Activated CD4-positive, alpha-beta T cell treated with anti-CD3 and anti-CD28 coated beads, Interleukin-2, amount 10 ng/mL, durations not matched to agents 24 days and 14 days (primary cell): ENCODE measurements around the gene TTPAL. TPM values are rescaled to one million over a fixed set of nuclear protein-coding genes. Genes with fewer than 3 reads are reported as not detected.

Experiments
- DNase-seq: peaks from one replicate; pipeline ENCODE4 v3.0.0; 2022
- H3K27ac Mint-ChIP-seq: one replicate; pipeline ENCODE4 v1.8.0; 2022; ENCODE audit warnings: mild to moderate bottlenecking, mixed read lengths
- H3K27me3 Mint-ChIP-seq: one replicate; pipeline ENCODE4 v1.8.0; 2022; ENCODE audit warnings: mixed read lengths
- H3K36me3 Mint-ChIP-seq: one replicate; pipeline ENCODE4 v1.8.0; 2022; ENCODE audit warnings: low read depth, mild to moderate bottlenecking, mixed read lengths
- H3K4me1 Mint-ChIP-seq: one replicate; pipeline ENCODE4 v1.8.0; 2021; ENCODE audit warnings: mixed read lengths
- H3K4me3 Mint-ChIP-seq: one replicate; pipeline ENCODE4 v1.8.0; 2022; ENCODE audit warnings: mild to moderate bottlenecking, moderate library complexity, mixed read lengths
- H3K9me3 Mint-ChIP-seq: one replicate; pipeline ENCODE4 v1.8.0; 2021; ENCODE audit warnings: mixed read lengths
- intact Hi-C: fragments of 100-400 bp; cut with micrococcal nuclease; formaldehyde crosslinking; loops from one replicate; pipeline ENCODE4 v1.15.1; 2023
- total RNA-seq: library from RNA; stranded (reverse); gene quantifications from 2 replicates; pipeline ENCODE4 v1.2.3, GENCODE V29; 2022

The TTPAL gene
- total RNA-seq, 1 donor from 2014 or later: 22.6 TPM

- H3K9me3 Mint-ChIP-seq: no peaks in the 10 kb centered on the region
- no peaks in the 10 kb centered on the region for H3K27me3 Mint-ChIP-seq
- H3K27ac Mint-ChIP-seq: no peak overlapping the region
- H3K4me1 Mint-ChIP-seq: peaks cover 6% of the 10 kb centered on the region
- H3K4me3 Mint-ChIP-seq: no peak overlapping the region
- intact Hi-C loops: no loop called here
- DNase-seq: no peak
- H3K36me3 Mint-ChIP-seq: peaks cover 49% of the 10 kb centered on the region
Measured at GRCh38 chr20:44485830-44486198, 10.1 kb downstream of the TTPAL start.

GRCh38 chr20:44488551-44488950, 12.9 kb downstream of the TTPAL start:
- DNase-seq: no peak
- intact Hi-C loops: no loop called here
- H3K27me3 Mint-ChIP-seq: no peaks in the 10 kb centered on the region
- H3K4me3 Mint-ChIP-seq: no peak overlapping the region
- H3K4me1 Mint-ChIP-seq: peaks cover 12% of the 10 kb centered on the region
- H3K9me3 Mint-ChIP-seq: no peaks in the 10 kb centered on the region
- peaks cover 54% of the 10 kb centered on the region for H3K36me3 Mint-ChIP-seq
- H3K27ac Mint-ChIP-seq: no peak overlapping the region

- Mint-ChIP-seq H3K36me3 (peaks cover 56% of the 10 kb centered on the region), H3K4me3 (no peak overlapping the region), H3K27me3 (no peaks in the 10 kb centered on the region), H3K9me3 (no peaks in the 10 kb centered on the region), H3K4me1 (peaks cover 12% of the 10 kb centered on the region), H3K27ac (no peak overlapping the region)
- intact Hi-C loops: no loop called here
- no peak for DNase-seq
Measured at GRCh38 chr20:44489223-44489622, 13.5 kb downstream of the TTPAL start.

- no peaks in the 10 kb centered on the region for H3K9me3 Mint-ChIP-seq
- H3K27ac Mint-ChIP-seq: peak overlapping the region; percentile 47
- no peaks in the 10 kb centered on the region for H3K27me3 Mint-ChIP-seq
- no peak for DNase-seq
- H3K4me1 Mint-ChIP-seq: peaks cover 12% of the 10 kb centered on the region
- intact Hi-C loops: no loop called here
- H3K4me3 Mint-ChIP-seq: no peak overlapping the region
- H3K36me3 Mint-ChIP-seq: peaks cover 60% of the 10 kb centered on the region
Measured at GRCh38 chr20:44489931-44490330, 14.3 kb downstream of the TTPAL start.

GRCh38 chr20:44491635-44492395, 16.1 kb downstream of the TTPAL start:
- no peaks in the 10 kb centered on the region for H3K9me3 Mint-ChIP-seq
- intact Hi-C loops: no loop called here
- H3K27me3 Mint-ChIP-seq: no peaks in the 10 kb centered on the region
- peaks cover 22% of the 10 kb centered on the region for H3K4me1 Mint-ChIP-seq
- peaks cover 64% of the 10 kb centered on the region for H3K36me3 Mint-ChIP-seq
- peak overlapping the region; percentile 72 for H3K27ac Mint-ChIP-seq
- no peak for DNase-seq
- no peak overlapping the region for H3K4me3 Mint-ChIP-seq

- H3K4me3 Mint-ChIP-seq: no peak overlapping the region
- H3K27ac Mint-ChIP-seq: peak overlapping the region; percentile 18
- peaks cover 29% of the 10 kb centered on the region for H3K4me1 Mint-ChIP-seq
- intact Hi-C loops: no loop called here
- peaks cover 72% of the 10 kb centered on the region for H3K36me3 Mint-ChIP-seq
- H3K9me3 Mint-ChIP-seq: no peaks in the 10 kb centered on the region
- DNase-seq: no peak
- no peaks in the 10 kb centered on the region for H3K27me3 Mint-ChIP-seq
Measured at GRCh38 chr20:44494266-44494665, 18.6 kb downstream of the TTPAL start.

GRCh38 chr20:44494681-44495080, 19.0 kb downstream of the TTPAL start:
- no peak for DNase-seq
- peaks cover 68% of the 10 kb centered on the region for H3K36me3 Mint-ChIP-seq
- no peaks in the 10 kb centered on the region for H3K9me3 Mint-ChIP-seq
- H3K4me1 Mint-ChIP-seq: peaks cover 29% of the 10 kb centered on the region
- no peaks in the 10 kb centered on the region for H3K27me3 Mint-ChIP-seq
- intact Hi-C loops: no loop called here
- peak overlapping the region; percentile 18 for H3K27ac Mint-ChIP-seq
- H3K4me3 Mint-ChIP-seq: no peak overlapping the region

- Mint-ChIP-seq H3K9me3 (no peaks in the 10 kb centered on the region), H3K27ac (peak overlapping the region; percentile 21), H3K27me3 (no peaks in the 10 kb centered on the region), H3K36me3 (peaks cover 65% of the 10 kb centered on the region), H3K4me1 (peaks cover 28% of the 10 kb centered on the region), H3K4me3 (no peak overlapping the region)
- intact Hi-C loops: no loop called here
- no peak for DNase-seq
Measured at GRCh38 chr20:44495257-44495656, 19.6 kb downstream of the TTPAL start.

GRCh38 chr20:44495802-44496481, 20.3 kb downstream of the TTPAL start:
- no peak for DNase-seq
- H3K4me1 Mint-ChIP-seq: peaks cover 26% of the 10 kb centered on the region
- peak overlapping the region; percentile 29 for H3K27ac Mint-ChIP-seq
- peaks cover 65% of the 10 kb centered on the region for H3K36me3 Mint-ChIP-seq
- no peaks in the 10 kb centered on the region for H3K9me3 Mint-ChIP-seq
- intact Hi-C loops: no loop called here
- H3K27me3 Mint-ChIP-seq: no peaks in the 10 kb centered on the region
- no peak overlapping the region for H3K4me3 Mint-ChIP-seq

- Mint-ChIP-seq H3K4me1 (peaks cover 20% of the 10 kb centered on the region), H3K4me3 (no peak overlapping the region), H3K36me3 (peaks cover 67% of the 10 kb centered on the region), H3K27ac (no peak overlapping the region), H3K27me3 (no peaks in the 10 kb centered on the region), H3K9me3 (no peaks in the 10 kb centered on the region)
- DNase-seq: no peak
- intact Hi-C loops: no loop called here
Measured at GRCh38 chr20:44496976-44497375, 21.3 kb downstream of the TTPAL start.

- H3K4me1 Mint-ChIP-seq: peaks cover 20% of the 10 kb centered on the region
Measured at GRCh38 chr20:44497761-44498160, 22.1 kb downstream of the TTPAL start.

GRCh38 chr20:44500221-44500620, 24.5 kb downstream of the TTPAL start:
- no peak for DNase-seq
- peaks cover 19% of the 10 kb centered on the region for H3K4me1 Mint-ChIP-seq
- H3K27ac Mint-ChIP-seq: no peak overlapping the region
- no peaks in the 10 kb centered on the region for H3K9me3 Mint-ChIP-seq
- no peak overlapping the region for H3K4me3 Mint-ChIP-seq
- peaks cover 70% of the 10 kb centered on the region for H3K36me3 Mint-ChIP-seq
- intact Hi-C loops: no loop called here
- H3K27me3 Mint-ChIP-seq: no peaks in the 10 kb centered on the region

More at GRCh38 chr20:44497761-44498160, 22.1 kb downstream of the TTPAL start:
- H3K27ac Mint-ChIP-seq: no peak overlapping the region
- H3K36me3 Mint-ChIP-seq: peaks cover 66% of the 10 kb centered on the region
- no peak overlapping the region for H3K4me3 Mint-ChIP-seq
- no peaks in the 10 kb centered on the region for H3K9me3 Mint-ChIP-seq
- intact Hi-C loops: no loop called here
- no peak for DNase-seq
- H3K27me3 Mint-ChIP-seq: no peaks in the 10 kb centered on the region

- Mint-ChIP-seq H3K27me3 (no peaks in the 10 kb centered on the region), H3K4me1 (peaks cover 9% of the 10 kb centered on the region), H3K4me3 (no peak overlapping the region), H3K36me3 (peaks cover 58% of the 10 kb centered on the region), H3K9me3 (no peaks in the 10 kb centered on the region), H3K27ac (peak overlapping the region; percentile 9)
- DNase-seq: no peak
- intact Hi-C loops: no loop called here
Measured at GRCh38 chr20:44501448-44501847, 25.8 kb downstream of the TTPAL start.

- H3K36me3 Mint-ChIP-seq: peaks cover 54% of the 10 kb centered on the region
- intact Hi-C loops: no loop called here
- no peaks in the 10 kb centered on the region for H3K27me3 Mint-ChIP-seq
- no peaks in the 10 kb centered on the region for H3K9me3 Mint-ChIP-seq
- no peak overlapping the region for H3K27ac Mint-ChIP-seq
- DNase-seq: no peak
- no peak overlapping the region for H3K4me3 Mint-ChIP-seq
- H3K4me1 Mint-ChIP-seq: peaks cover 2% of the 10 kb centered on the region
Measured at GRCh38 chr20:44502968-44503367, 27.3 kb downstream of the TTPAL start.
